ENCODE data around the gene ARFGAP2.

ARFGAP2 gene

GRCh38 chr11:47171061-47171838 is 5.4 kb downstream of the ARFGAP2 start:
- DNase-seq (ENCODE audit: low spot score) = no peak

GRCh38 chr11:47166368-47166767 is 10.3 kb downstream of the ARFGAP2 start:
- no peak for DNase-seq (ENCODE audit: low spot score)

- no peak for DNase-seq (ENCODE audit: low spot score)
These were observed 11.3 kb downstream of the ARFGAP2 start for GRCh38 chr11:47165253-47165840.

GRCh38 chr11:47164321-47164720 is 12.4 kb downstream of the ARFGAP2 start:
- DNase-seq (ENCODE audit: low spot score) = no peak

GRCh38 chr11:47163898-47164297 is 12.8 kb downstream of the ARFGAP2 start:
- no peak for DNase-seq (ENCODE audit: low spot score)

GRCh38 chr11:47163193-47163592 is 13.5 kb downstream of the ARFGAP2 start:
- DNase-seq (ENCODE audit: low spot score) = no peak

GRCh38 chr11:47162426-47162825 is 14.3 kb downstream of the ARFGAP2 start:
- no peak for DNase-seq (ENCODE audit: low spot score)

- no peak for DNase-seq (ENCODE audit: low spot score)
These were observed 14.8 kb downstream of the ARFGAP2 start for GRCh38 chr11:47161890-47162289.

- peak; percentile 66 for DNase-seq (ENCODE audit: low spot score)
These were observed 15.4 kb downstream of the ARFGAP2 start for GRCh38 chr11:47161134-47161854.

GRCh38 chr11:47160753-47161133 is 15.9 kb downstream of the ARFGAP2 start:
- no peak for DNase-seq (ENCODE audit: low spot score)

GRCh38 chr11:47158242-47158641 is 18.4 kb downstream of the ARFGAP2 start:
- no peak for DNase-seq (ENCODE audit: low spot score)

GRCh38 chr11:47157805-47158204 is 18.9 kb downstream of the ARFGAP2 start:
- no peak for DNase-seq (ENCODE audit: low spot score)

GRCh38 chr11:47156951-47157350 is 19.7 kb downstream of the ARFGAP2 start:
- DNase-seq (ENCODE audit: low spot score) = no peak

- DNase-seq (ENCODE audit: low spot score) = peak; percentile 30
These were observed 20.3 kb downstream of the ARFGAP2 start for GRCh38 chr11:47156333-47156732.

- no peak for DNase-seq (ENCODE audit: low spot score)
These were observed 20.8 kb downstream of the ARFGAP2 start for GRCh38 chr11:47155879-47156278.

- no peak for DNase-seq (ENCODE audit: low spot score)
These were observed 21.8 kb downstream of the ARFGAP2 start for GRCh38 chr11:47154616-47155570.

- peak; percentile 73 for DNase-seq (ENCODE audit: low spot score)
These were observed 23.4 kb downstream of the ARFGAP2 start for GRCh38 chr11:47152953-47153950.

- no peak for DNase-seq (ENCODE audit: low spot score)
These were observed 24.3 kb downstream of the ARFGAP2 start for GRCh38 chr11:47152126-47152952.

GRCh38 chr11:47149782-47150181 is 26.9 kb downstream of the ARFGAP2 start:
- DNase-seq (ENCODE audit: low spot score) = no peak
